ENCODE data around the gene TUBGCP2. TPM values are rescaled to one million over a fixed set of nuclear protein-coding genes. Genes with fewer than 3 reads are reported as not detected.
A peak's percentile ranks its signal among the peaks of the same experiment; 100 is the strongest.

TUBGCP2 gene
- total and polyA plus RNA-seq, 4 donors = 35.0 to 81.4 (median 58.1) TPM

DNA sequence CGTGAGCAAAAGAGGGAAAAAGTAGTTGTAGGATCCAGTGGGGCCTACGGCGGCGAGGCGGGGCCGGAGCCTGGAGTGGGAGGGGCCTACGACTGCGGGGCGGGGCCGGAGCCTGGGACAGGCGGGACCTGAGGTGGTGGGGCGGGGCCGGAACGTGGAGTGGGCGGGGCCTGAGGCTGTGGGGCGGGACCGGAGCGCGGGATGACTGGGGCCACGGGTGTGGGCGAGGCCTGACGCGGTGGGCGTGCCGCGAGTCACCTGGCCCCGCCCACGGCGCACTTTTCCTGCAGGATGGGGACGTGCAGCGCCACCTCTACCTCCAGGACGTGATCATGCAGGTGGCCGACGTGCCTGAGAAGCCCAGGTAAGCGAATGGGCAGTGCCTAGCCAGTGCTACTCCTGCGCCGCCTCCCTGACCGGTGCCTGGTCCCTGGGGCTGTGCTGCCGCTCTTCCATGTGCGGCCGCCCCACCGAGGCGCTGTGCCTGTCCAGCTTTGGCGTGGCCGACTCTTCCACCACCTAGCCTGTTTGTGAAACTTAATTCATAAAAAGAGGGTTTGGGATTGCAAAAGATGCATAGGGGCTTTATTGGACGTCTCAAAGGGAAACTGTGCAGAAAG, 538 bp upstream of the TUBGCP2 start:
- peaks cover 42% of the 10 kb centered on the region for H3K36me3 ChIP-seq (ENCODE audit: control insufficient read depth, insufficient read depth, low read length)
- 15% methylated on average over 39 of the region's 46 CpGs for WGBS (ENCODE audit: insufficient coverage)
- DNase-seq (ENCODE audit: low read depth in 4 of 6, low spot score in 6 of 6) = peak in 3 of 6 donors; percentile 76 to 95 (median 93)

DNA sequence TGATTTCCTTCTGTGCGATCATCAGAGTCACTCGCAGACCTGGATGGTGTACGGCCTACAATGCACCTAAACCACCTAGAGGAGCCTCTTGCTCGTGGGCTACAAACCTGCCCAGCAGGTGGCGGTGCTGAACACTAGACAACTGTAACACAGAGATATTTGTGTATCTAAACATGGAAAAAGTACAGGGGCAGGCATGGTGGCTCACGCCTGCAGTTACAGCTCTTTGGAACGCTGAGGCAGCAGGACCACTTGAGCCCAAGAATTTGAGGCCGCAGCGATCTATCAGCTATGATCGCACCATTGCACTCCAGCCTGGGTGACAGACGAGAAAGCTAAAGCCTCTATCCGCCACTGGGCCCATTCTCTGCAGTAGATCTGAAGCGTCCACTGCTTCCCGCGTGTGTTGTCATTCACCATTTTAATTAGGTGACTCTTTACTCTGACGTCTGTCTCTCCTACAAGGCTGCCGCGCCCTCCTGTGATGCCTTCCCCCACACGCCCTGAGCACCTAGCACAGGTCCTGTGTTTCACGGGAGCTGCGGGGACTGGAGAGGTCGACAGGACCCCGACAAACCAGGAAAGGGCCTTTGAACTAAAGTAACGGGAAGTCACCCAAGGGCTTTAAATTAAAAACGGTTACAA, 774 bp downstream of the TUBGCP2 start:
- H3K9me3 ChIP-seq (ENCODE audit: control insufficient read depth, insufficient read depth, low read length) = no peaks in the 10 kb centered on the region
- peaks cover 25% of the 10 kb centered on the region for H3K4me1 ChIP-seq (ENCODE audit: control insufficient read depth, insufficient read depth, low read length)
- peak overlapping the region; percentile 67 for H3K27ac ChIP-seq (ENCODE audit: low read depth, low read length)
- whole genome bisulfite sequencing (ENCODE audit: insufficient coverage) = 12% methylated on average over 23 of the region's 25 CpGs
- no peaks in the 10 kb centered on the region for H3K27me3 ChIP-seq (ENCODE audit: control insufficient read depth, insufficient read depth, low read length)
- peak overlapping the region; percentile 74 for H3K4me3 ChIP-seq (ENCODE audit: low read depth, low read length)
- H3K36me3 ChIP-seq (ENCODE audit: control insufficient read depth, insufficient read depth, low read length) = peaks cover 51% of the 10 kb centered on the region
- peak in 2 of 6 donors; percentile 55 to 79 for DNase-seq (ENCODE audit: low read depth in 4 of 6, low spot score in 6 of 6)

More for the DNA sequence above, 538 bp upstream of the TUBGCP2 start:
- Histone ChIP-seq H3K27ac (ENCODE audit: low read depth, low read length) (peak overlapping the region; percentile 79), H3K27me3 (ENCODE audit: control insufficient read depth, insufficient read depth, low read length) (no peaks in the 10 kb centered on the region), H3K9me3 (ENCODE audit: control insufficient read depth, insufficient read depth, low read length) (no peaks in the 10 kb centered on the region), H3K4me1 (ENCODE audit: control insufficient read depth, insufficient read depth, low read length) (peaks cover 29% of the 10 kb centered on the region), H3K4me3 (ENCODE audit: low read depth, low read length) (peak overlapping the region; percentile 50)

GRCh38 chr10:133306941-133307379, 1.7 kb downstream of the TUBGCP2 start:
- peaks cover 25% of the 10 kb centered on the region for H3K4me1 ChIP-seq (ENCODE audit: control insufficient read depth, insufficient read depth, low read length)
- no peaks in the 10 kb centered on the region for H3K9me3 ChIP-seq (ENCODE audit: control insufficient read depth, insufficient read depth, low read length)
- H3K27me3 ChIP-seq (ENCODE audit: control insufficient read depth, insufficient read depth, low read length) = no peaks in the 10 kb centered on the region
- H3K36me3 ChIP-seq (ENCODE audit: control insufficient read depth, insufficient read depth, low read length) = peaks cover 49% of the 10 kb centered on the region
- no peak for DNase-seq (ENCODE audit: low read depth in 4 of 6, low spot score in 6 of 6)
- 88% methylated on average over 15 of the region's 17 CpGs for WGBS (ENCODE audit: insufficient coverage)
- no peak overlapping the region for H3K4me3 ChIP-seq (ENCODE audit: low read depth, low read length)
- H3K27ac ChIP-seq (ENCODE audit: low read depth, low read length) = no peak overlapping the region

GRCh38 chr10:133306097-133306476, 2.6 kb downstream of the TUBGCP2 start:
- no peak for DNase-seq (ENCODE audit: low read depth in 4 of 6, low spot score in 6 of 6)
- H3K9me3 ChIP-seq (ENCODE audit: control insufficient read depth, insufficient read depth, low read length) = no peaks in the 10 kb centered on the region
- H3K27ac ChIP-seq (ENCODE audit: low read depth, low read length) = no peak overlapping the region
- H3K27me3 ChIP-seq (ENCODE audit: control insufficient read depth, insufficient read depth, low read length) = no peaks in the 10 kb centered on the region
- peaks cover 49% of the 10 kb centered on the region for H3K36me3 ChIP-seq (ENCODE audit: control insufficient read depth, insufficient read depth, low read length)
- H3K4me1 ChIP-seq (ENCODE audit: control insufficient read depth, insufficient read depth, low read length) = peaks cover 25% of the 10 kb centered on the region
- 100% methylated on average over 5 of the region's 5 CpGs for WGBS (ENCODE audit: insufficient coverage)
- no peak overlapping the region for H3K4me3 ChIP-seq (ENCODE audit: low read depth, low read length)

- no peak for DNase-seq (ENCODE audit: low read depth in 4 of 6, low spot score in 6 of 6)
- Histone ChIP-seq H3K4me1 (ENCODE audit: control insufficient read depth, insufficient read depth, low read length) (peaks cover 16% of the 10 kb centered on the region), H3K4me3 (ENCODE audit: low read depth, low read length) (no peak overlapping the region), H3K27ac (ENCODE audit: low read depth, low read length) (no peak overlapping the region), H3K36me3 (ENCODE audit: control insufficient read depth, insufficient read depth, low read length) (peaks cover 60% of the 10 kb centered on the region), H3K9me3 (ENCODE audit: control insufficient read depth, insufficient read depth, low read length) (no peaks in the 10 kb centered on the region), H3K27me3 (ENCODE audit: control insufficient read depth, insufficient read depth, low read length) (no peaks in the 10 kb centered on the region)
- 88% methylated on average over 10 of the region's 10 CpGs for WGBS (ENCODE audit: insufficient coverage)
These were observed 5.5 kb downstream of the TUBGCP2 start for GRCh38 chr10:133303206-133303605.

GRCh38 chr10:133302230-133302629, 6.4 kb downstream of the TUBGCP2 start:
- H3K27ac ChIP-seq (ENCODE audit: low read depth, low read length) = no peak overlapping the region
- no peaks in the 10 kb centered on the region for H3K9me3 ChIP-seq (ENCODE audit: control insufficient read depth, insufficient read depth, low read length)
- H3K27me3 ChIP-seq (ENCODE audit: control insufficient read depth, insufficient read depth, low read length) = no peaks in the 10 kb centered on the region
- peaks cover 69% of the 10 kb centered on the region for H3K36me3 ChIP-seq (ENCODE audit: control insufficient read depth, insufficient read depth, low read length)
- WGBS (ENCODE audit: insufficient coverage) = 96% methylated on average over 13 of the region's 14 CpGs
- no peak for DNase-seq (ENCODE audit: low read depth in 4 of 6, low spot score in 6 of 6)
- no peak overlapping the region for H3K4me3 ChIP-seq (ENCODE audit: low read depth, low read length)
- H3K4me1 ChIP-seq (ENCODE audit: control insufficient read depth, insufficient read depth, low read length) = peaks cover 6% of the 10 kb centered on the region

DNA sequence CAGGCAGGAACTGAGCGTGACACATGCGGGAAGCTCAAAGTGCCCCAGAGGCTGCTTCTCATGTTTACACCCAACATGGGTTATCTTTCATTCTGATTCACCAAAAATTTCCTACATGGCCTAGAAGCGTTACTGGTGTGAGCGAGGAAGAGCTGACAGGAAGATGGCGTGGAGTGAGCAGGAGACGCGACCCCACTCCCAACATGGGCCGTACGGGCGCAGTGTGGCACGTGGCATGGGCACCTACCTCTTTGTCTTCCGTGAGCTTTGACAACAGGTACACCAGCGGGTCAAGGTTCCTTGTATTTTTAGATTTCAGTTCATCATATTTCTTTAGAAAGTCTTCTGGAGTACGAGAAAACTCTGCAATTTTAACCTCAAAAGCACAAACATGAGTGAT, 8.9 kb downstream of the TUBGCP2 start:
- no peak overlapping the region for H3K27ac ChIP-seq (ENCODE audit: low read depth, low read length)
- H3K36me3 ChIP-seq (ENCODE audit: control insufficient read depth, insufficient read depth, low read length) = peaks cover 89% of the 10 kb centered on the region
- H3K9me3 ChIP-seq (ENCODE audit: control insufficient read depth, insufficient read depth, low read length) = no peaks in the 10 kb centered on the region
- no peak overlapping the region for H3K4me3 ChIP-seq (ENCODE audit: low read depth, low read length)
- H3K4me1 ChIP-seq (ENCODE audit: control insufficient read depth, insufficient read depth, low read length) = no peaks in the 10 kb centered on the region
- 97% methylated on average over 7 of the region's 14 CpGs for WGBS (ENCODE audit: insufficient coverage)
- no peaks in the 10 kb centered on the region for H3K27me3 ChIP-seq (ENCODE audit: control insufficient read depth, insufficient read depth, low read length)
- no peak for DNase-seq (ENCODE audit: low read depth in 4 of 6, low spot score in 6 of 6)

- 98% methylated on average over 10 of the region's 10 CpGs for WGBS (ENCODE audit: insufficient coverage)
- no peak overlapping the region for H3K27ac ChIP-seq (ENCODE audit: low read depth, low read length)
- no peaks in the 10 kb centered on the region for H3K9me3 ChIP-seq (ENCODE audit: control insufficient read depth, insufficient read depth, low read length)
- no peak for DNase-seq (ENCODE audit: low read depth in 4 of 6, low spot score in 6 of 6)
- H3K27me3 ChIP-seq (ENCODE audit: control insufficient read depth, insufficient read depth, low read length) = no peaks in the 10 kb centered on the region
- H3K4me1 ChIP-seq (ENCODE audit: control insufficient read depth, insufficient read depth, low read length) = no peaks in the 10 kb centered on the region
- H3K4me3 ChIP-seq (ENCODE audit: low read depth, low read length) = no peak overlapping the region
- H3K36me3 ChIP-seq (ENCODE audit: control insufficient read depth, insufficient read depth, low read length) = peaks cover 94% of the 10 kb centered on the region
These were observed 9.4 kb downstream of the TUBGCP2 start for GRCh38 chr10:133299224-133299623.

GRCh38 chr10:133298466-133298865, 10.2 kb downstream of the TUBGCP2 start:
- 96% methylated on average over 14 of the region's 14 CpGs for WGBS (ENCODE audit: insufficient coverage)

GRCh38 chr10:133297504-133297903, 11.2 kb downstream of the TUBGCP2 start:
- 96% methylated on average over 9 of the region's 10 CpGs for WGBS (ENCODE audit: insufficient coverage)
- H3K4me1 ChIP-seq (ENCODE audit: control insufficient read depth, insufficient read depth, low read length) = no peaks in the 10 kb centered on the region
- no peak for DNase-seq (ENCODE audit: low read depth in 4 of 6, low spot score in 6 of 6)
- H3K27me3 ChIP-seq (ENCODE audit: control insufficient read depth, insufficient read depth, low read length) = no peaks in the 10 kb centered on the region
- no peak overlapping the region for H3K4me3 ChIP-seq (ENCODE audit: low read depth, low read length)
- H3K27ac ChIP-seq (ENCODE audit: low read depth, low read length) = no peak overlapping the region
- no peaks in the 10 kb centered on the region for H3K9me3 ChIP-seq (ENCODE audit: control insufficient read depth, insufficient read depth, low read length)
- peaks cover 95% of the 10 kb centered on the region for H3K36me3 ChIP-seq (ENCODE audit: control insufficient read depth, insufficient read depth, low read length)

More at GRCh38 chr10:133298466-133298865, 10.2 kb downstream of the TUBGCP2 start:
- no peak overlapping the region for H3K4me3 ChIP-seq (ENCODE audit: low read depth, low read length)
- no peaks in the 10 kb centered on the region for H3K9me3 ChIP-seq (ENCODE audit: control insufficient read depth, insufficient read depth, low read length)
- H3K36me3 ChIP-seq (ENCODE audit: control insufficient read depth, insufficient read depth, low read length) = peaks cover 94% of the 10 kb centered on the region
- H3K4me1 ChIP-seq (ENCODE audit: control insufficient read depth, insufficient read depth, low read length) = no peaks in the 10 kb centered on the region
- DNase-seq (ENCODE audit: low read depth in 4 of 6, low spot score in 6 of 6) = no peak
- no peaks in the 10 kb centered on the region for H3K27me3 ChIP-seq (ENCODE audit: control insufficient read depth, insufficient read depth, low read length)
- H3K27ac ChIP-seq (ENCODE audit: low read depth, low read length) = no peak overlapping the region
